Heart left ventricle (tissue), 13 donors: ENCODE results near the gene IFI27L2.

Experiments used
- POLR2A ChIP-seq, 2 donors: fragments of 450-650 bp; IDR thresholded peaks; one replicate each; pipeline ENCODE4 v1.6.1; 2017; ENCODE audit warnings: antibody characterized with exemption in 2 of 2, mild to moderate bottlenecking in 2 of 2, moderate library complexity in 2 of 2
- TF ChIP-seq, protein P1 (sequence below), 12 donors: fragments of 200-600 bp; sonication (generic) in 4 of 12; IDR thresholded peaks; one replicate each; pipeline versions ENCODE4 v1.5.0 to v1.8.0; 2018 to 2022; ENCODE audit warnings: antibody characterized with exemption in 12 of 12, mild to moderate bottlenecking in 5 of 12
- donor health status: ischemic (EF 13 %, LVEDD 7.1; RV severe dilation, severe dysfunction).
- donor health status: DM: no; HTN: yes; CAD: no.
- donor health status: DM: no; HTN: no; CAD: no.
- donor health status: ischemic (EF 25% LVEDD 6.9; RV normal size, moderate dysfunction).
- donor health status: ischemic (EF 25% LVEDD 5.7; RV mildly dilated, moderate dysfunction).
- donor health status: ischemic (EF 35%, LVEDD 5.7; RV mildly dilated, moderate dysfunction).
- donor health status: nonischemic (EF 11% LVEDD 7.7; RV severe dilation, severe dysfunction).
- donor health status: DM: yes; HTN: yes; CAD: no.
- donor health status: PGD.
- donor health status: ischemic (EF 29% LVEDD 5.4; RV normal size, mild dysfunction).
- donor health status: nonischemic (EF 23%, LVEDD 6.1; RV moderate dilation, normal function).

DNA sequence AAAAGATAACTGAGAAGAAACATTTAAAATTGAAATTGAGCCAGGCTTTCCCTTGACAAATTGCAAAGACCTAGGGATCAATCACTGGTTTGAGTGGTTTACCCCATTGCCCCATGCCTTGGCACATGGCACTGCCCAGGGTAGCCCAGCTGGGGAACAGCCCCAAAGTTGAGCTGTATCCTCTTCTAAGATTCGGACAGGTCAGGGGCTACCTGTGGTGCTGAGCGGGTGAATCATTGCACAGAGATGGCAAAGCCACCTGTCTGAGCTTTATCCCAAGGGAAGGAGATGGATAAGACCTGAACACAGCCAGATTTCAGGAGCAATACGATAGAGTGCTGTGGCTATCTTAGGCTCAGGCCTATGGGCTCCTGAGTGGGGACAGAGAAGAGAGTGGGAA lies 7.0 kb downstream of the IFI27L2 start:
- TF ChIP-seq, protein P1, sequence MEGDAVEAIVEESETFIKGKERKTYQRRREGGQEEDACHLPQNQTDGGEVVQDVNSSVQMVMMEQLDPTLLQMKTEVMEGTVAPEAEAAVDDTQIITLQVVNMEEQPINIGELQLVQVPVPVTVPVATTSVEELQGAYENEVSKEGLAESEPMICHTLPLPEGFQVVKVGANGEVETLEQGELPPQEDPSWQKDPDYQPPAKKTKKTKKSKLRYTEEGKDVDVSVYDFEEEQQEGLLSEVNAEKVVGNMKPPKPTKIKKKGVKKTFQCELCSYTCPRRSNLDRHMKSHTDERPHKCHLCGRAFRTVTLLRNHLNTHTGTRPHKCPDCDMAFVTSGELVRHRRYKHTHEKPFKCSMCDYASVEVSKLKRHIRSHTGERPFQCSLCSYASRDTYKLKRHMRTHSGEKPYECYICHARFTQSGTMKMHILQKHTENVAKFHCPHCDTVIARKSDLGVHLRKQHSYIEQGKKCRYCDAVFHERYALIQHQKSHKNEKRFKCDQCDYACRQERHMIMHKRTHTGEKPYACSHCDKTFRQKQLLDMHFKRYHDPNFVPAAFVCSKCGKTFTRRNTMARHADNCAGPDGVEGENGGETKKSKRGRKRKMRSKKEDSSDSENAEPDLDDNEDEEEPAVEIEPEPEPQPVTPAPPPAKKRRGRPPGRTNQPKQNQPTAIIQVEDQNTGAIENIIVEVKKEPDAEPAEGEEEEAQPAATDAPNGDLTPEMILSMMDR (IDR thresholded peaks at IDR 0.05): no peak
- TF ChIP-seq POLR2A (IDR thresholded peaks at IDR 0.05): no peak
